ENCODE results near the gene SNX9. TPM values are rescaled to one million over a fixed set of nuclear protein-coding genes. Genes with fewer than 3 reads are reported as not detected.

The SNX9 gene
- total RNA-seq, 1 experiment from 2014 or later = 24.8 TPM

GRCh38 chr6:157908369-157909281, 85.6 kb downstream of the SNX9 start:
- Histone ChIP-seq H3K4me3 (ENCODE audit: low read depth, low read length, poor library complexity, severe bottlenecking) (no peak overlapping the region), H3K27me3 (replicated peaks; ENCODE audit: insufficient read depth, low read depth, low read length, poor library complexity) (no peaks in the 10 kb centered on the region), H3K27ac (ENCODE audit: low read depth, low read length, poor library complexity, severe bottlenecking) (no peak overlapping the region), H3K4me1 (ENCODE audit: insufficient read depth, low read length, poor library complexity, severe bottlenecking) (peaks cover 22% of the 10 kb centered on the region), H3K9me3 (ENCODE audit: low read depth, low read length, poor library complexity, severe bottlenecking) (no peaks in the 10 kb centered on the region), H3K36me3 (ENCODE audit: insufficient read depth, low read length, poor library complexity, severe bottlenecking) (peaks cover 9% of the 10 kb centered on the region)
- ChIA-PET CTCF (no interaction called here), POLR2A (ENCODE audit: low non-redundant PET) (no interaction called here)
- TF ChIP-seq EZH2 (IDR thresholded peaks at IDR 0.05; ENCODE audit: borderline replicate concordance, low read depth, low read length, poor library complexity, severe bottlenecking) = no peak
- no peak for TF ChIP-seq CTCF (conservative IDR thresholded peaks at IDR 0.05; ENCODE audit: low read depth, low read length)
- no peak for DNase-seq (ENCODE audit: low spot score)
- intact Hi-C loops (cut with micrococcal nuclease; ENCODE audit: unreplicated experiment) = no loop called here
- no TSS peak for BruUV-seq (replicated peaks)

GRCh38 chr6:157909282-157909664, 86.2 kb downstream of the SNX9 start:
- ChIA-PET CTCF (no interaction called here), POLR2A (ENCODE audit: low non-redundant PET) (no interaction called here)
- H3K27ac ChIP-seq (ENCODE audit: low read depth, low read length, poor library complexity, severe bottlenecking) = no peak overlapping the region
- no peaks in the 10 kb centered on the region for H3K27me3 ChIP-seq (replicated peaks; ENCODE audit: insufficient read depth, low read depth, low read length, poor library complexity)
- H3K9me3 ChIP-seq (ENCODE audit: low read depth, low read length, poor library complexity, severe bottlenecking) = no peaks in the 10 kb centered on the region
- H3K36me3 ChIP-seq (ENCODE audit: insufficient read depth, low read length, poor library complexity, severe bottlenecking) = peaks cover 9% of the 10 kb centered on the region
- BruUV-seq (replicated peaks) = no TSS peak
- intact Hi-C loops (cut with micrococcal nuclease; ENCODE audit: unreplicated experiment) = no loop called here
- peaks cover 22% of the 10 kb centered on the region for H3K4me1 ChIP-seq (ENCODE audit: insufficient read depth, low read length, poor library complexity, severe bottlenecking)
- DNase-seq (ENCODE audit: low spot score) = no peak
- TF ChIP-seq EZH2 (IDR thresholded peaks at IDR 0.05; ENCODE audit: borderline replicate concordance, low read depth, low read length, poor library complexity, severe bottlenecking) (no peak), CTCF (conservative IDR thresholded peaks at IDR 0.05; ENCODE audit: low read depth, low read length) (no peak)
- H3K4me3 ChIP-seq (ENCODE audit: low read depth, low read length, poor library complexity, severe bottlenecking) = no peak overlapping the region

- no TSS peak for BruUV-seq (replicated peaks)
- TF ChIP-seq EZH2 (IDR thresholded peaks at IDR 0.05; ENCODE audit: borderline replicate concordance, low read depth, low read length, poor library complexity, severe bottlenecking) = no peak
- TF ChIP-seq CTCF (conservative IDR thresholded peaks at IDR 0.05; ENCODE audit: low read depth, low read length) = no peak
- H3K36me3 ChIP-seq (ENCODE audit: insufficient read depth, low read length, poor library complexity, severe bottlenecking) = peaks cover 9% of the 10 kb centered on the region
- H3K27me3 ChIP-seq (replicated peaks; ENCODE audit: insufficient read depth, low read depth, low read length, poor library complexity) = no peaks in the 10 kb centered on the region
- ChIA-PET POLR2A (ENCODE audit: low non-redundant PET) (no interaction called here), CTCF (no interaction called here)
- H3K9me3 ChIP-seq (ENCODE audit: low read depth, low read length, poor library complexity, severe bottlenecking) = no peaks in the 10 kb centered on the region
- no peak overlapping the region for H3K27ac ChIP-seq (ENCODE audit: low read depth, low read length, poor library complexity, severe bottlenecking)
- DNase-seq (ENCODE audit: low spot score) = no peak
- H3K4me1 ChIP-seq (ENCODE audit: insufficient read depth, low read length, poor library complexity, severe bottlenecking) = peaks cover 12% of the 10 kb centered on the region
- intact Hi-C loops (cut with micrococcal nuclease; ENCODE audit: unreplicated experiment) = no loop called here
- no peak overlapping the region for H3K4me3 ChIP-seq (ENCODE audit: low read depth, low read length, poor library complexity, severe bottlenecking)
Observed at GRCh38 chr6:157911278-157911677, 88.2 kb downstream of the SNX9 start.
